ENCODE results near the gene GCNA.

GCNA gene

GRCh38 chrX:71534773-71535544 lies 43.3 kb upstream of the GCNA start:
- no peak for DNase-seq (ENCODE audit: low read depth)
- H3K4me3 ChIP-seq (ENCODE audit: low read depth, low read length) = peak overlapping the region; percentile 99

GRCh38 chrX:71536285-71536684 lies 42.0 kb upstream of the GCNA start:
- no peak for DNase-seq (ENCODE audit: low read depth)
- TF ChIP-seq CTCF (IDR thresholded peaks at IDR 0.05; ENCODE audit: low read depth, low read length) = no peak
- TF ChIP-seq MYC (IDR thresholded peaks at IDR 0.05; ENCODE audit: low read depth, low read length) = no peak
- TF ChIP-seq MAX (IDR thresholded peaks at IDR 0.05; ENCODE audit: low read depth, low read length) = no peak
- TF ChIP-seq POLR2A (IDR thresholded peaks at IDR 0.05; ENCODE audit: extremely low read depth, insufficient read length) = no peak
- peak overlapping the region; percentile 99 for H3K4me3 ChIP-seq (ENCODE audit: low read depth, low read length)

More at GRCh38 chrX:71534773-71535544, 43.3 kb upstream of the GCNA start:
- TF ChIP-seq POLR2A (IDR thresholded peaks at IDR 0.05; ENCODE audit: extremely low read depth, insufficient read length) (no peak), MYC (IDR thresholded peaks at IDR 0.05; ENCODE audit: low read depth, low read length) (no peak), MAX (IDR thresholded peaks at IDR 0.05; ENCODE audit: low read depth, low read length) (no peak), CTCF (IDR thresholded peaks at IDR 0.05; ENCODE audit: low read depth, low read length) (no peak)

- H3K4me3 ChIP-seq (ENCODE audit: low read depth, low read length) = peak overlapping the region; percentile 14
- TF ChIP-seq CTCF (IDR thresholded peaks at IDR 0.05; ENCODE audit: low read depth, low read length) (no peak), MAX (IDR thresholded peaks at IDR 0.05; ENCODE audit: low read depth, low read length) (no peak), POLR2A (IDR thresholded peaks at IDR 0.05; ENCODE audit: extremely low read depth, insufficient read length) (no peak), MYC (IDR thresholded peaks at IDR 0.05; ENCODE audit: low read depth, low read length) (no peak)
- DNase-seq (ENCODE audit: low read depth) = no peak
These were observed 40.5 kb upstream of the GCNA start for GRCh38 chrX:71537743-71538142.

GRCh38 chrX:71540801-71541200 lies 37.4 kb upstream of the GCNA start:
- no peak for DNase-seq (ENCODE audit: low read depth)
- peak overlapping the region; percentile 34 for H3K4me3 ChIP-seq (ENCODE audit: low read depth, low read length)
- TF ChIP-seq MAX (IDR thresholded peaks at IDR 0.05; ENCODE audit: low read depth, low read length) (no peak), POLR2A (IDR thresholded peaks at IDR 0.05; ENCODE audit: extremely low read depth, insufficient read length) (no peak), CTCF (IDR thresholded peaks at IDR 0.05; ENCODE audit: low read depth, low read length) (no peak), MYC (IDR thresholded peaks at IDR 0.05; ENCODE audit: low read depth, low read length) (no peak)

- peak; percentile 44 for DNase-seq (ENCODE audit: low read depth)
- TF ChIP-seq CTCF (IDR thresholded peaks at IDR 0.05; ENCODE audit: low read depth, low read length) = no peak
- no peak for TF ChIP-seq POLR2A (IDR thresholded peaks at IDR 0.05; ENCODE audit: extremely low read depth, insufficient read length)
- TF ChIP-seq MAX (IDR thresholded peaks at IDR 0.05; ENCODE audit: low read depth, low read length) = no peak
- no peak for TF ChIP-seq MYC (IDR thresholded peaks at IDR 0.05; ENCODE audit: low read depth, low read length)
These were observed 36.8 kb upstream of the GCNA start for GRCh38 chrX:71541210-71542022.

More at GRCh38 chrX:71541210-71542022, 36.8 kb upstream of the GCNA start:
- H3K4me3 ChIP-seq (ENCODE audit: low read depth, low read length) = peak overlapping the region; percentile 34
